A673 (cell line): Measurements from ENCODE around the gene KRCC1. TPM values are rescaled to one million over a fixed set of nuclear protein-coding genes. Genes with fewer than 3 reads are reported as not detected.
A peak's percentile ranks its signal among the peaks of the same experiment; 100 is the strongest.

Experiments
- BruUV-seq: library from RNA; stranded (reverse); fragments of 400-500 nt; replicated peaks from 2 replicates; lab custom pipeline; 2021; lab: Mats Ljungman, UMichigan
- CTCF ChIA-PET: fragments of 300-600 bp; sonication (Branson Sonifier 250); formaldehyde crosslinking; loops from one replicate; lab custom pipeline; 2022; ENCODE audit warnings: antibody characterized with exemption; lab: Charles Lee
- POLR2A ChIA-PET: fragments of 300-600 bp; sonication (Branson Sonifier 250); formaldehyde crosslinking; loops from one replicate; lab custom pipeline; 2022; ENCODE audit warnings: antibody characterized with exemption; ENCODE audit not compliant: low non-redundant PET; lab: Charles Lee
- DNase-seq: peaks from one replicate; pipeline ENCODE4 v3.0.0-alpha.2; 2015; ENCODE audit warnings: low spot score
- H3K27ac ChIP-seq: fragments of 200-600 bp; sonication (generic); 2 replicates; pipeline ENCODE4 v1.5.1; 2016; ENCODE audit warnings: mixed run types, low read depth, mild to moderate bottlenecking, mixed read lengths, antibody characterized with exemption, low read length; ENCODE audit not compliant: poor library complexity, severe bottlenecking
- H3K27me3 ChIP-seq: fragments of 200-600 bp; sonication (generic); replicated peaks from 2 replicates; pipeline ENCODE4 v1.6.1; 2017; ENCODE audit warnings: mixed run types, low read depth, mild to moderate bottlenecking, mixed read lengths, antibody characterized with exemption, low read length; ENCODE audit not compliant: insufficient read depth, poor library complexity
- H3K36me3 ChIP-seq: fragments of 200-600 bp; sonication (generic); 2 replicates; pipeline ENCODE4 v1.6.1; 2016; ENCODE audit warnings: mixed run types, mild to moderate bottlenecking, mixed read lengths, antibody characterized with exemption, low read length; ENCODE audit not compliant: insufficient read depth, poor library complexity, severe bottlenecking
- H3K4me1 ChIP-seq: fragments of 200-600 bp; sonication (generic); 2 replicates; pipeline ENCODE4 v1.6.1; 2017; ENCODE audit warnings: mixed run types, mild to moderate bottlenecking, mixed read lengths, antibody characterized with exemption, low read length; ENCODE audit not compliant: insufficient read depth, poor library complexity, severe bottlenecking
- H3K4me3 ChIP-seq: fragments of 200-600 bp; sonication (generic); 2 replicates; pipeline ENCODE4 v1.5.1; 2016; ENCODE audit warnings: low read depth, mixed run types, mild to moderate bottlenecking, mixed read lengths, low read length; ENCODE audit not compliant: poor library complexity, severe bottlenecking
- H3K9me3 ChIP-seq: fragments of 200-600 bp; sonication (generic); 2 replicates; pipeline ENCODE4 v1.6.1; 2016; ENCODE audit warnings: mixed run types, low read depth, mild to moderate bottlenecking, mixed read lengths, antibody characterized with exemption, low read length; ENCODE audit not compliant: poor library complexity, severe bottlenecking
- EZH2 ChIP-seq: fragments of 200-600 bp; sonication (generic); IDR thresholded peaks from 2 replicates; pipeline ENCODE4 v1.6.1; 2017; ENCODE audit warnings: borderline replicate concordance, low read depth, mild to moderate bottlenecking, mixed read lengths, antibody characterized with exemption, low read length; ENCODE audit not compliant: poor library complexity, severe bottlenecking
- intact Hi-C: fragments of 100-400 bp; cut with micrococcal nuclease; formaldehyde crosslinking; loops from one replicate; pipeline ENCODE4 v1.10.0; 2022; ENCODE audit not compliant: unreplicated experiment
- total RNA-seq: library from RNA; stranded (reverse); gene quantifications from 2 replicates; pipeline ENCODE4 v1.2.3, GENCODE V29; 2021
- TF ChIP-seq, protein P1 (sequence below): fragments of 300-800, 200-600 bp; sonication (generic); conservative IDR thresholded peaks from 2 replicates; pipeline ENCODE4 v1.5.1; 2017; ENCODE audit warnings: low read depth, mild to moderate bottlenecking, antibody characterized with exemption, low read length, moderate library complexity, mixed read lengths

Gene KRCC1
- total RNA-seq, 1 experiment from 2014 or later: 8.5 TPM

- no peaks in the 10 kb centered on the region for H3K9me3 ChIP-seq
- DNase-seq: no peak
- ChIA-PET CTCF (no interaction called here), POLR2A (no interaction called here)
- no TSS peak for BruUV-seq
- no peak for TF ChIP-seq EZH2
- TF ChIP-seq, protein P1, sequence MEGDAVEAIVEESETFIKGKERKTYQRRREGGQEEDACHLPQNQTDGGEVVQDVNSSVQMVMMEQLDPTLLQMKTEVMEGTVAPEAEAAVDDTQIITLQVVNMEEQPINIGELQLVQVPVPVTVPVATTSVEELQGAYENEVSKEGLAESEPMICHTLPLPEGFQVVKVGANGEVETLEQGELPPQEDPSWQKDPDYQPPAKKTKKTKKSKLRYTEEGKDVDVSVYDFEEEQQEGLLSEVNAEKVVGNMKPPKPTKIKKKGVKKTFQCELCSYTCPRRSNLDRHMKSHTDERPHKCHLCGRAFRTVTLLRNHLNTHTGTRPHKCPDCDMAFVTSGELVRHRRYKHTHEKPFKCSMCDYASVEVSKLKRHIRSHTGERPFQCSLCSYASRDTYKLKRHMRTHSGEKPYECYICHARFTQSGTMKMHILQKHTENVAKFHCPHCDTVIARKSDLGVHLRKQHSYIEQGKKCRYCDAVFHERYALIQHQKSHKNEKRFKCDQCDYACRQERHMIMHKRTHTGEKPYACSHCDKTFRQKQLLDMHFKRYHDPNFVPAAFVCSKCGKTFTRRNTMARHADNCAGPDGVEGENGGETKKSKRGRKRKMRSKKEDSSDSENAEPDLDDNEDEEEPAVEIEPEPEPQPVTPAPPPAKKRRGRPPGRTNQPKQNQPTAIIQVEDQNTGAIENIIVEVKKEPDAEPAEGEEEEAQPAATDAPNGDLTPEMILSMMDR: no peak
- intact Hi-C loops: no loop called here
- H3K27ac ChIP-seq: no peak overlapping the region
- H3K4me3 ChIP-seq: no peak overlapping the region
- H3K4me1 ChIP-seq: no peaks in the 10 kb centered on the region
- peaks cover 3% of the 10 kb centered on the region for H3K36me3 ChIP-seq
- no peaks in the 10 kb centered on the region for H3K27me3 ChIP-seq
Measured at GRCh38 chr2:88032070-88032702, 23.4 kb downstream of the KRCC1 start.

DNA sequence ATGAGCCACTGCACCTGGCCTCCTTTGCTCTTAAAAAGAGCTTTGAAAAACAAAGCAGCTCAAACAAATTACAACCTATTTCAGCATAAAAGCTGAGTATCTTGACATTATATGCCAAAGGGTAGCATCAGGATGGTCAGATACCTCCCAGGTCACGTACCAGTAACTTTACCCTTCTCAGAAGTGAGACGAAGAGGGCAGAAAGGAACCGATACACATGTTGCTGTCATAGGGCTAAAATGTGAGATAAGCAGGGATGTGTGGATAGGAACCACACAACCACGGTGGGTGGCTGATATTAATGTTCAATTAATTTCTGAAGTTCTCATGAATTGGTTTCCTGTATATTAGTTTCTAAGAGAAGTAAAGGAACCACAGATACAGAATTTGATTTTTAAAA is 26.7 kb downstream of the KRCC1 start:
- ChIA-PET POLR2A (no interaction called here), CTCF (no interaction called here)
- TF ChIP-seq, protein P1: no peak
- TF ChIP-seq EZH2: no peak

GRCh38 chr2:88027697-88028389 is 27.7 kb downstream of the KRCC1 start:
- CTCF ChIA-PET: no interaction called here
- H3K4me1 ChIP-seq: no peaks in the 10 kb centered on the region
- BruUV-seq: TSS peak; percentile 32
- TF ChIP-seq, protein P1: no peak
- no peak for TF ChIP-seq EZH2
- H3K27ac ChIP-seq: no peak overlapping the region
- no peaks in the 10 kb centered on the region for H3K9me3 ChIP-seq
- H3K36me3 ChIP-seq: peaks cover 3% of the 10 kb centered on the region
- H3K27me3 ChIP-seq: no peaks in the 10 kb centered on the region
- intact Hi-C loops: loop anchor here (2.0 kb wide), 1 partner anchor 15 kb away; no protein-coding TSS in a partner anchor
- POLR2A ChIA-PET: no interaction called here
- H3K4me3 ChIP-seq: no peak overlapping the region
- no peak for DNase-seq

More for the DNA sequence above, 26.7 kb downstream of the KRCC1 start:
- H3K27ac ChIP-seq: no peak overlapping the region
- H3K36me3 ChIP-seq: peaks cover 3% of the 10 kb centered on the region
- intact Hi-C loops: loop anchor here (2.0 kb wide), 1 partner anchor 14 kb away; no protein-coding TSS in a partner anchor
- H3K9me3 ChIP-seq: no peaks in the 10 kb centered on the region
- H3K27me3 ChIP-seq: no peaks in the 10 kb centered on the region
- no peaks in the 10 kb centered on the region for H3K4me1 ChIP-seq
- BruUV-seq: no TSS peak
- DNase-seq: no peak
- no peak overlapping the region for H3K4me3 ChIP-seq
